B cell (primary cell): ENCODE results near the gene NDUFB10. TPM values are rescaled to one million over a fixed set of nuclear protein-coding genes. Genes with fewer than 3 reads are reported as not detected.

Source experiments
- ATAC-seq: fragments of 200-7000 bp; cut with Tn5 transposase; one replicate; pipeline ENCODE4 v1.10.0; 2021; ENCODE audit warnings: low read depth, mild to moderate bottlenecking, moderate number of reproducible peaks, moderate library complexity
- CTCF ChIA-PET: fragments of 350-600 bp; sonication (Branson Sonifier 250); formaldehyde crosslinking; loops from one replicate; lab custom pipeline; 2021; ENCODE audit warnings: antibody characterized with exemption, inconsistent platforms; lab: Charles Lee
- POLR2A ChIA-PET: fragments of 350-600 bp; sonication (Branson Sonifier 250); formaldehyde crosslinking; loops from one replicate; lab custom pipeline; 2021; ENCODE audit warnings: antibody characterized with exemption; lab: Charles Lee
- DNase-seq: peaks from one replicate; pipeline ENCODE4 v3.0.0; 2013
- H2AFZ ChIP-seq: 2 replicates; pipeline ENCODE4 v1.6.1; 2012; ENCODE audit warnings: mild to moderate bottlenecking, low read depth, low read length; ENCODE audit not compliant: insufficient read depth, poor library complexity, severe bottlenecking
- H3K27ac ChIP-seq, 2 donors: 1 replicate in 1 of 2; 2 replicates in 1 of 2; pipeline ENCODE4 v1.5.1; 2012 to 2013; ENCODE audit warnings: low read length in 2 of 2, mild to moderate bottlenecking in 2 of 2, moderate library complexity in 1 of 2
- H3K27me3 ChIP-seq, 4 experiments: fragments of 200-600 bp in 1 of 4; sonication (generic) in 1 of 4; replicated peaks in 1 of 4; 1 replicate in 2 of 4; 2 replicates in 2 of 4; pipeline versions ENCODE4 v1.6.1 to v1.7.0; 2013 to 2016; ENCODE audit warnings: low read length in 3 of 4, mild to moderate bottlenecking in 2 of 4, mixed read lengths in 1 of 4, moderate library complexity in 1 of 4; ENCODE audit not compliant: insufficient read depth in 4 of 4, control insufficient read depth in 3 of 4; ENCODE audit errors: control extremely low read depth in 1 of 4
- H3K36me3 ChIP-seq, 2 experiments: replicated peaks in 1 of 2; 1 replicate in 1 of 2; 2 replicates in 1 of 2; pipeline versions ENCODE4 v1.6.1 to v1.7.1; 2013; ENCODE audit warnings: low read length in 1 of 2; ENCODE audit not compliant: insufficient read depth in 2 of 2, control insufficient read depth in 1 of 2; ENCODE audit errors: control extremely low read depth in 1 of 2, extremely low read depth in 1 of 2
- H3K4me1 ChIP-seq, 2 donors: fragments of 200-600 bp in 1 of 2; sonication (generic) in 1 of 2; 1 replicate in 1 of 2; 2 replicates in 1 of 2; pipeline versions ENCODE4 v1.5.1 to v1.6.1; 2013 to 2017; ENCODE audit warnings: low read length in 2 of 2; ENCODE audit not compliant: control insufficient read depth in 2 of 2, insufficient read depth in 2 of 2
- H3K4me2 ChIP-seq: replicated peaks from 2 replicates; pipeline ENCODE3; 2012; ENCODE audit warnings: mild to moderate bottlenecking, low read depth, low read length; ENCODE audit not compliant: poor library complexity, severe bottlenecking
- H3K4me3 ChIP-seq, 5 experiments: fragments of 200-600 bp in 1 of 5; sonication (generic) in 1 of 5; 1 replicate in 3 of 5; 2 replicates in 2 of 5; pipeline versions ENCODE4 v1.5.1 to v1.7.0; 2011 to 2016; ENCODE audit warnings: low read length in 4 of 5, mild to moderate bottlenecking in 4 of 5, low read depth in 2 of 5, control low read depth in 1 of 5, moderate library complexity in 1 of 5; ENCODE audit not compliant: insufficient read depth in 1 of 5; ENCODE audit errors: control extremely low read depth in 1 of 5, extremely low read depth in 1 of 5
- H3K79me2 ChIP-seq: fragments of 200-600 bp; sonication (generic); one replicate; pipeline ENCODE4 v1.6.0; 2016; ENCODE audit warnings: low read length; ENCODE audit not compliant: control insufficient read depth, insufficient read depth
- H3K9ac ChIP-seq: fragments of 200-600 bp; sonication (generic); 2 replicates; pipeline ENCODE4 v1.6.1; 2017; ENCODE audit warnings: mild to moderate bottlenecking, low read length, moderate library complexity
- H3K9me3 ChIP-seq, 3 donors: one replicate each; pipeline versions ENCODE4 v1.6.1 to v1.7.1; 2013; ENCODE audit warnings: low read length in 2 of 3; ENCODE audit not compliant: control insufficient read depth in 2 of 3, insufficient read depth in 1 of 3; ENCODE audit errors: control extremely low read depth in 1 of 3
- H4K20me1 ChIP-seq: 2 replicates; pipeline ENCODE4 v1.6.0; 2012; ENCODE audit warnings: mild to moderate bottlenecking, low read length; ENCODE audit not compliant: insufficient read depth, control insufficient read depth, poor library complexity, severe bottlenecking
- H3K27ac Mint-ChIP-seq: one replicate; pipeline ENCODE4 v1.8.0; 2021; ENCODE audit warnings: mixed read lengths
- H3K27me3 Mint-ChIP-seq: one replicate; pipeline ENCODE4 v1.8.0; 2021; ENCODE audit warnings: mixed read lengths
- H3K4me1 Mint-ChIP-seq: one replicate; pipeline ENCODE4 v1.8.0; 2021; ENCODE audit warnings: mixed read lengths
- H3K4me3 Mint-ChIP-seq: one replicate; pipeline ENCODE4 v1.8.0; 2021; ENCODE audit warnings: mixed read lengths
- H3K9me3 Mint-ChIP-seq: one replicate; pipeline ENCODE4 v1.8.0; 2022; ENCODE audit warnings: mixed read lengths; ENCODE audit not compliant: insufficient read depth
- EZH2 ChIP-seq: IDR thresholded peaks from 2 replicates; pipeline ENCODE4 v1.6.1; 2012; ENCODE audit warnings: borderline replicate concordance, low read depth, mild to moderate bottlenecking, moderate library complexity, low read length; ENCODE audit not compliant: insufficient read depth, poor library complexity, severe bottlenecking
- WGBS: methylation state at CpG from one replicate; pipeline ENCODE4 v1.1.5; 2013; ENCODE audit warnings: missing lambda C conversion rate; ENCODE audit not compliant: insufficient coverage; 5-methylcytosine and 5-hydroxymethylcytosine counted together
- intact Hi-C: fragments of 100-400 bp; cut with micrococcal nuclease; formaldehyde crosslinking; loops from one replicate; pipeline ENCODE4 v1.10.0; 2022
- polyA plus RNA-seq: library from polyadenylated mRNA; depleted of rRNA; stranded (reverse); fragments of >200 nt; gene quantifications from 2 replicates; pipeline ENCODE4 v1.2.3, GENCODE V29; 2012
- total RNA-seq, 2 donors: library from RNA; stranded (reverse); fragments of 120-200 nt in 1 of 2; gene quantifications; 1 replicate in 1 of 2; 2 replicates in 1 of 2; pipeline versions ENCODE4 v1.2.3 to v1.2.4, GENCODE V29; 2013 to 2022
- TF ChIP-seq, protein P1 (sequence below): fragments of 200-600 bp; IDR thresholded peaks from one replicate; pipeline ENCODE4 v1.8.0; 2022; ENCODE audit warnings: antibody characterized with exemption, mild to moderate bottlenecking

Gene NDUFB10
- total and polyA plus RNA-seq, 2 donors (not counting 1 experiment from before 2014, with no cell fraction given): 70.4 to 92.6 TPM

DNA sequence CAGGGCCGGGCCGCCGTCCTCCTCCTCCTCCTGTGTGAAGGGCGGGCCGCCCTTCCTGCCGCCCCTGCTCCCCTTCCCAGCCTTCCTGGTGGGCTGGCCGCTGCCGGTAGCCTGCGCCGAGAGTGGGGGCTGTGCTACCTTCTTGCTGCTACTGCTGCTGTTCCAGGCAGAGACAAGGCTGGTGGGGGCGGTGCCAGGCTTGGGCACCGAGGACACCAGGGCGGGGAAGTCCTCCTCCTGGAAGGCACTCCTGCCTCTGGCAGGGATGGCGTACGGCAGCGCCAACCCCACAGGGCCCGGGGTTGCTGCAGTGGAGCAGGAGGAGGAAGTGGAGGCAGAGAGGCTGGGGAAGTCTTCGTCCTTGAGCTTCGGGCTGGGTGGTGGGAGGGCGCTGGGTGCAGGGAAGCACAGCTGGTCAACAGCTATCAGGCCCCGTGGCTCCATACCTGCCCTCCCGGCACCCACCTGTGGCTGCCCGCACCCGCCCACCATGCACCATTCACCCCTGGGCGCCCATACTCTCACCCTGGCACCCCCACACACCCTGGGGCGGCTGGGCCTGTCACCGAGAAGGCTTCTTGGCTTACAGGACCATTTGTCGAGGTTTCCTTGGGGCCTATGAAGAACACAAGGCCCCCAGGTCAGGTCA, 40.7 kb downstream of the NDUFB10 start:
- ChIA-PET POLR2A (interaction anchor here (0.5 kb wide), 1 partner anchor 156 kb away, joined by 4 read pairs; no protein-coding TSS in a partner anchor), CTCF (interaction anchor here (1.1 kb wide), 1 partner anchor 501 kb away, joined by 3 read pairs; no protein-coding TSS in a partner anchor)
- Histone ChIP-seq H3K9me3 (no peaks in the 10 kb centered on the region), H3K4me2 (no peak overlapping the region), H3K36me3 (peaks cover 0 to 49% of the 10 kb centered on the region in 2 experiments), H3K4me1 (peaks cover 6 to 11% of the 10 kb centered on the region in 2 donors), H2AFZ (no peak overlapping the region), H3K27ac (no peak overlapping the region), H4K20me1 (peaks cover 46% of the 10 kb centered on the region), H3K27me3 (no peaks in the 10 kb centered on the region), H3K4me3 (no peak overlapping the region), H3K79me2 (peaks cover 28% of the 10 kb centered on the region), H3K9ac (no peak overlapping the region)
- H3K4me1 Mint-ChIP-seq: peaks cover 10% of the 10 kb centered on the region
- ATAC-seq (no peak), DNase-seq (no peak)
- TF ChIP-seq, protein P1, sequence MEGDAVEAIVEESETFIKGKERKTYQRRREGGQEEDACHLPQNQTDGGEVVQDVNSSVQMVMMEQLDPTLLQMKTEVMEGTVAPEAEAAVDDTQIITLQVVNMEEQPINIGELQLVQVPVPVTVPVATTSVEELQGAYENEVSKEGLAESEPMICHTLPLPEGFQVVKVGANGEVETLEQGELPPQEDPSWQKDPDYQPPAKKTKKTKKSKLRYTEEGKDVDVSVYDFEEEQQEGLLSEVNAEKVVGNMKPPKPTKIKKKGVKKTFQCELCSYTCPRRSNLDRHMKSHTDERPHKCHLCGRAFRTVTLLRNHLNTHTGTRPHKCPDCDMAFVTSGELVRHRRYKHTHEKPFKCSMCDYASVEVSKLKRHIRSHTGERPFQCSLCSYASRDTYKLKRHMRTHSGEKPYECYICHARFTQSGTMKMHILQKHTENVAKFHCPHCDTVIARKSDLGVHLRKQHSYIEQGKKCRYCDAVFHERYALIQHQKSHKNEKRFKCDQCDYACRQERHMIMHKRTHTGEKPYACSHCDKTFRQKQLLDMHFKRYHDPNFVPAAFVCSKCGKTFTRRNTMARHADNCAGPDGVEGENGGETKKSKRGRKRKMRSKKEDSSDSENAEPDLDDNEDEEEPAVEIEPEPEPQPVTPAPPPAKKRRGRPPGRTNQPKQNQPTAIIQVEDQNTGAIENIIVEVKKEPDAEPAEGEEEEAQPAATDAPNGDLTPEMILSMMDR: no peak
- TF ChIP-seq EZH2: no peak
- H3K27me3 Mint-ChIP-seq: no peaks in the 10 kb centered on the region
- no peaks in the 10 kb centered on the region for H3K9me3 Mint-ChIP-seq
- H3K27ac Mint-ChIP-seq: no peak overlapping the region
- WGBS: 98% methylated on average over 24 of the region's 28 CpGs
- intact Hi-C loops: loop anchor here (10.0 kb wide), 1 partner anchor 55 kb away; the partner anchor contains the start of gene MSRB1
- H3K4me3 Mint-ChIP-seq: no peak overlapping the region

GRCh38 chr16:2001035-2001434, 41.7 kb downstream of the NDUFB10 start:
- H3K4me1 ChIP-seq: peaks cover 12 to 19% of the 10 kb centered on the region in 2 donors
- H3K27ac Mint-ChIP-seq: no peak overlapping the region
- no peak overlapping the region for H2AFZ ChIP-seq
- ChIA-PET CTCF (interaction anchor here (1.1 kb wide), 1 partner anchor 500 kb away, joined by 3 read pairs; no protein-coding TSS in a partner anchor), POLR2A (no interaction called here)
- 98% methylated on average over 14 of the region's 19 CpGs for WGBS
- no peak overlapping the region for H3K4me2 ChIP-seq
- no peak overlapping the region for H3K4me3 ChIP-seq
- no peaks in the 10 kb centered on the region for H3K27me3 Mint-ChIP-seq
- TF ChIP-seq EZH2: no peak
- TF ChIP-seq, protein P1: no peak
- no peak overlapping the region for H3K27ac ChIP-seq
- H3K4me3 Mint-ChIP-seq: no peak overlapping the region
- peaks cover 56% of the 10 kb centered on the region for H4K20me1 ChIP-seq
- intact Hi-C loops: no loop called here
- no peak overlapping the region for H3K9ac ChIP-seq
- no peaks in the 10 kb centered on the region for H3K9me3 ChIP-seq
- ATAC-seq (no peak), DNase-seq (no peak)
- H3K4me1 Mint-ChIP-seq: peaks cover 16% of the 10 kb centered on the region
- no peaks in the 10 kb centered on the region for H3K9me3 Mint-ChIP-seq
- H3K27me3 ChIP-seq: no peaks in the 10 kb centered on the region
- H3K79me2 ChIP-seq: peaks cover 38% of the 10 kb centered on the region
- H3K36me3 ChIP-seq: peaks cover 0 to 49% of the 10 kb centered on the region in 2 experiments
